Activated gamma-delta T cell treated with Interleukin-2 at 50 U/mL for 16 hours (primary cell): ENCODE results near the gene GNAQ.
"Not testable (repeated sequence)": the region's sequence is repeated elsewhere in the genome, so short reads cannot be mapped to it uniquely, and the experiment has no call there.

Experiments
- DNase-seq: peaks from one replicate; pipeline ENCODE4 v3.0.0-alpha.2; 2020

The GNAQ gene

DNA sequence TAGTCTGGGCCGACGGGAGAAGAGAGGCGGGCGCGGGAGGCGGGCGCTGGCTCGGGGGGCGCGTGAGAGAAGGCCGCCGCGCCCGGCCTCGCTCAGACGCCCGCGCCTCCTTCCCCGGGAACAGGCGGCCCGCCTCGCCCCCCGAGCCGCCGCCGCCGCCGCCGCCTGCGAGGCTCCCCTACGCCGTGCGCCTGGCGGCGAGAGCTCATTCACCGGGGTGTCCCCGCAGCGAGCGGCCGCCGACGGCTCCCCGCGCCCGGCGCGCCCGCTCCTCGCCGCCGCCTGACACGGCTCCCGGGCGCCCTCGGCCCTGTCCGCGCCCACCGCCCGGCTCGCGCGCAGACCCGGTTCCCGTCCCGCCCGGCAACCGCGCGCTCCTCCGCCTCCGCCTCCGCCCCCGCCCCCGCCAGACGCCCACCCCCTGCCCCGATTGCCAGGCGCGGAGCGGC is at the start of gene GNAQ:
GNAQ (minus strand) TSS at position 368 of the 449 bp plus-strand sequence. CDS start 576 bp downstream, outside the sequence.
- DNase-seq, result peak; percentile 38

GRCh38 chr9:78074385-78075291 is 43.0 kb upstream of the GNAQ start:
- DNase-seq, result no peak

- DNase-seq, result no peak
Observed at GRCh38 chr9:78073722-78074121, 42.1 kb upstream of the GNAQ start.

- no peak for DNase-seq
Observed at GRCh38 chr9:78072586-78073199, 41.1 kb upstream of the GNAQ start.

DNA sequence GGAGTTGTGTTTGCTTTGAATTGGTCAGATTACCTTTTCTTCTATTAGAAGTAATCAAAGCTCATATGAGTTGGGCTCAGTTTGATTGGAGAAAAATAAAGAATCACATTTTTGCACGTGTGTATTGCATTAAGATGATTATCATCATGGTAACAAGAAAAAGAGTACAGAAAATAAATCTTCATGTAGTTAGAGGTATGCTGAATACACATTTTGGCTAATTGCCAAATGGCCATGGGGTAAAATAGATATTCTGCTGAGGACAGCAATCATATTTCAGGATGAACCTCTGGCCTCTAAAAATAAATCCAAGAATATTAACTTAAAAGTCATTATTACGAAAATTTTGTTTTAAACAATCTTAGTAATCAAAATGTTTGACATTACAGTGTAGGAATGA is 38.9 kb upstream of the GNAQ start:
- no peak for DNase-seq

DNA sequence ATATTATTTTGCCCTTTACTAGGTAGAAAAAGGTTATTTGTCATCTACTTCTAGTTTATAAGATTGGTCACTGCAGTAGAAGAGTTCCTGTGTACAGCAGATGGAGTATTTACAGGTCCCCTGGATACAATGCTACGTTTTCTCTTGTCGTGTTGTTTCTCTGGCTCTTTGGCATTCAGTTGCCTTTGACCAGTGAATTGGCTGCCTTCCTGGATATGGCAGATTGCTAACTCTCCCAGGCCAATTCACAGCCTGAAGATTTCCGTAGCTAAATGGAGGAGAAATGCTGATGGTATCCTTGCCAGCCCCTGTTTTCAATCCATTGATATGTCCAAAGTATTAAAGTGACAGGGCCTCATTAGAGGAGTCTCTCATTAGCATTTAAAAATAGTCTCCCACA is 32.5 kb upstream of the GNAQ start:
- DNase-seq, result no peak

DNA sequence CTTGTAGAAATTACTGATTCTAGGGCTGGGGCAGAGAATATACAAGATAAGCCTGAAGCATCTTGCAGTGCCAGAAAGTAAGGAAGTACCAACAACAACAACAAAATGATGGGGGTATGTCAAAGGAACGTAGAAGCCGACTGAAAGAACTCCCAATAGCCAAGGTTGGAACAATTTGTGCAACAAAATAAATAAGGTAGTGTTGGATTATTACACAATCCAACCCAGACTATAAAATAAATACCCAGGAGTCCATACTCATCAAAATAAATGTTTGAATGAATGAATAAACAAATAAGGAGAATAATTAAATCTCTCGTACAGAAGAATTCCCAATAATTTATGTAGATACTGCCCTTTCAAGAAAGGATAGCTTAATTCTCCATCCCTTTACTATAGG is 31.1 kb upstream of the GNAQ start:
- DNase-seq, result no peak

DNA sequence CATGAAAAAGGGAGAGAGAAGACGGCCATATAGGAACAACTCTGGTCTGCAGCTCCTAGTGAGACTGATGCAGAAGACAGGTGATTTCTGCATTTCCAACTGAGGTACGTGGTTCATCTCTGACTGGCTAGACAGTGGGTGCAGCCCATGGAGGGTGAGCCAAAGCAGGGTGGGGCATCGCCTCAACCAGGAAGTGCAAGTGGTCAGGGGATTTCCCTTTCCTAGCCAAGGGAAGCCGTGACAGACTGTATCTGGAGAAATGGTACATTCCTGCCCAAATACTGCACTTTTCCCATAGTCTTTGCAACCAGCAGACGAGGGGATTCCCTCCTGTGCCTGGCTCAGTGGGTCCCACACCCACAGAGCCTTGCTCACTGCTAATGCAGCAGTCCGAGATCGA is 22.6 kb upstream of the GNAQ start:
- DNase-seq, result not testable (repeated sequence)

DNA sequence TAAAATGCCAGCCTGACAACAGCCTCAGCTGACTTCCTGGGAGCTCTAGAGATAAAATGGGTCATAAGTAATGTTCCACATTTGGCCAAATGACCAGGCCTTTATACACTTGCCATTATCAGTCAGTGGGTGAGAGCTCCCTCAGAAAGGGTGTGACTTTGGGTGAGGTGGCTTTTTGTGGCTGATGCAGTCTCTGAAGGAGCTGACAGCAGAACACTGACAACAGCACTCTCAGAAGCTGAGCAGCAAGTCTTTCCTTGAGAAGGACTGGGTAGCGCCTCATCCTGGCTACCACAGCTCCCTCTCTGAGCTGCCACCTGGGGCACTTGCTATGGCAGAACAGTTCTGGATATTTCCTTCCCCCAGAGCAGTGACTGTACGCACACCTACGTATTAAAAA is 22.0 kb upstream of the GNAQ start:
- DNase-seq, result no peak

- no peak for DNase-seq
Observed at GRCh38 chr9:78050421-78050820, 18.8 kb upstream of the GNAQ start.

- DNase-seq, result no peak
Observed at GRCh38 chr9:78049484-78049883, 17.9 kb upstream of the GNAQ start.

GRCh38 chr9:78047106-78047505 is 15.5 kb upstream of the GNAQ start:
- DNase-seq, result no peak

GRCh38 chr9:78046112-78046511 is 14.5 kb upstream of the GNAQ start:
- DNase-seq, result no peak

GRCh38 chr9:78044886-78045285 is 13.3 kb upstream of the GNAQ start:
- DNase-seq, result no peak

DNA sequence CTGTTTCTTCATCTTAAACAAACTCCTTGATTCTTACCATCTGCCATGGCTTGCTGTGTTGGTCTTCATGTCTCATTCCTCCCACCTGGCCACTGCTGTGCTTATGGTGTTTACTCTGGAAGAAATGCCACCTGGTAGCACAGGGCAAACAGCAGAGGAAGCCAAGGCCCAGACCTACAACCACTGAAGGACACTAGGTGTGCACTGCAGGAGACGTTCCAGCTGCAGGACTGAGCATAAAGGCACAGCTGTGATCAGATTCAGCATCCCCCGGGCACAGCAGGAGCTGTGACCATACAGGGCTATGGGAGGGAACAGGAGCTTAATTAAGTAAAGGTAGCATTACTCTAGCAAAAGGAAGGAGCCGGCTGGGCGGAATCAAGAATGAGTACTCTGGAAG is 12.6 kb upstream of the GNAQ start:
- DNase-seq, result no peak

DNA sequence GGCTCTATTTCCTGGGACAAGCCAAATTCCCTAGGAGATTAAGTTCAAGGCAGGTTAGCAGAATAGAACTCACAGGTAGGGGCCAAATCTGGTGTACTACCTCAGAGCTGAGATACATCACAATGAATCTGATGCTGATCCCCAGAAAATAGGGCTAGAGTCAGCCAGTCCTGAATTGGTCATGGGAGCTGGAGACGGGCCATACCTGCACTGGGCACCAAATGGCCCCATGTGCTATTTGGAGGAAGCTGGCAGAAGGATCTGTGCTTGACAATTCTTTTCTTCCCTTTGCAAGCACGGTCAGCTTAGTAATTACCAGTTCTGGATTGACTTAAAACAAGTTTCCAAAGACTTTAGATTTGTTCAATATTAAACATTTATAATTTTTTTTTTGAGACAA is 10.4 kb upstream of the GNAQ start:
- DNase-seq, result no peak

DNA sequence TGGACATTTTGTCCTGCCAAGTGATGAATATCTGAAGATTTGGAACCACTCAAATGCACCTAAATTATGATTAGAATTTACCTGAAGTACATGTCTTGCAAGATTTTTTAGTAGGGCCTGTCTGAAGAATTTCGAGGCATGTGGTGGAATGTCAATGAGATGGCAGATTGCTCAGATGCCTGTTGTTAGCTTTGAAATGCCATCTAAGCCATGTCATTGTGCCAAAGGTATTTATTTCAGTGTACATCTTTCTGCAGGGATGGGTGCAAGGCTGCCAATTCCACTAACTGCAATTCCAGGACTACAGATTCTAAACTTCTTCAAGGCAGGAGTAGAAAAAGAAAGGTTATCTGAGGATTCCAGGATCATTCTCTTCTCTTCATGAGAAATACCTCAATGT is 9.1 kb upstream of the GNAQ start:
- no peak for DNase-seq

GRCh38 chr9:78038620-78039300 is 7.1 kb upstream of the GNAQ start:
- DNase-seq, result no peak

- DNase-seq, result peak; percentile 57
Observed at GRCh38 chr9:78035383-78035993, 3.9 kb upstream of the GNAQ start.

DNA sequence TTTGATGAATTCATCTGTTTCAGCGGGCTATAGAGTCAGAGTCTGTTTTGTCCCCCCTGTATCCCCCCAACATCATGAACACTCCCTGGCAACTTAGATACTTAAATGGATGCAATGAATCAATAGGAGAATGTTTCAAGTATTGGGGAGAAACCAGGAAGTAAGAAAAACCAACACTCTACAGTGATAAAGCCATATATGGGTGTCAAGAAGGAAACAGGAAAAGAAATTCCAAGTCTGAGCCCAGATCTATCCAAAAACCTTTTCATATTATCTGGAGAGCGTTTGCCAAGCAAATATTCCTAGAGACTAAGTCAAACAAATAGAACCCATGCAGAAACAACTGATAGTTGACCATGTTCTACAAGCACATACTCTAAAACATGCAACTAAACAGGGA is 2.3 kb upstream of the GNAQ start:
- no peak for DNase-seq

- no peak for DNase-seq
Observed at GRCh38 chr9:78032730-78033457, 1.3 kb upstream of the GNAQ start.

DNA sequence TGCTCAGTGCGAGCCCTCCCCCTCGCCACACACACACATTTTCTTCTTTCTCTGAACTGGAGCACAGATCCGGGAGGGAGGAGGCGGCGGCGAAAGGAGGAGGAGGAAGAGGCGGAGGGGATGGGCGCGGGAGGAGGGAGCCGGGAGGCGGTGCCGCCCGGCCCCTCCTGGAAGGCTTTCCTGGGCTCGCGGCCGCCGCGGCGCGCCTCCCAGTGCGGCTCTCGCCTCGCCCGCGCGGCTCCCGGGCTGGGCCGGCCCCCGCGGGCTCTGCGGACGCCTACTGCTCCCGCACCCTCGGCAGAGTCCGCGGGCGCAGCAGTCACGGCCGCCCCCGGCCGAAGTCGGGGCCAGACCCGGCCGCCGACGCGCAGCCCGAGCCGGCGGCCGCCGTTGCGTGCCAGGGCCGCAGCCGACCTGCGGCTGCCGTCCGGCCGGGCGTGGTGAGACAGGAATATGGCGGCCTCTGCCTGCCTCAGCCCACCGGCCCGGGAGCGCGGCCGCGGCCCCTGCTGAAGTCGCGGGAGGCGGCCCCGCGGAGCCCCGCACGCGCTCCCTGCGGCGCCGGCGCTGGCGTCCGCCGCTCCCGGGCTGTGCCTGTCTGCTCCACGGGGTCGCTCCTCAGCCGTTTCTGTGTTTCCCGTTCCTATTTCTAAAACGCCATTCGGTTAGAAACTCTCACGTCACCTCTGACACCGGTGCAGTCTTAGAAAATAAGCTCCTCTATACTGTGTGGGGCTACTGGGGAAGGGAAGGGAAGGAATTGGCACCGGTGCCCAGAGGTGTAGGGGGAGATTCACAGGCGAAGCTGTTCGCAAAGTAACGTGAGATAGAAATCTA is 500 bp upstream of the GNAQ start:
- DNase-seq, result peak; percentile 59
